HepG2 (cell line): Measurements from ENCODE around the gene ELFN1. TPM values are rescaled to one million over a fixed set of nuclear protein-coding genes. Genes with fewer than 3 reads are reported as not detected.

ENCODE experiments used
- CEBPB ChIP-seq: IDR thresholded peaks from 2 replicates; pipeline ENCODE4 v1.6.1; 2011; ENCODE audit warnings: low read depth, low read length, improper control_type of control experiment, borderline replicate concordance
- HIC2 ChIP-seq: sonication (generic); formaldehyde crosslinking; IDR thresholded peaks from 2 replicates; pipeline ENCODE4 v1.9.0; 2022; ENCODE audit warnings: low read depth, missing genetic modification reagents
- KLF12 ChIP-seq: sonication (generic); formaldehyde crosslinking; IDR thresholded peaks from 2 replicates; pipeline ENCODE4 v1.4.0; 2020; ENCODE audit warnings: missing genetic modification reagents, borderline replicate concordance
- PRDM4 ChIP-seq: sonication (generic); formaldehyde crosslinking; IDR thresholded peaks from 2 replicates; pipeline ENCODE4 v1.9.0; 2021; ENCODE audit warnings: missing genetic modification reagents, borderline replicate concordance
- PRPF4 ChIP-seq: fragments of 200-400 bp; formaldehyde crosslinking; IDR thresholded peaks from 2 replicates; pipeline ENCODE4 v1.6.1; 2016; ENCODE audit warnings: low read length, low read depth; ENCODE audit not compliant: poor library complexity, severe bottlenecking
- RARA ChIP-seq: IDR thresholded peaks from 2 replicates; pipeline ENCODE4 v1.6.1; 2016; ENCODE audit warnings: missing genetic modification reagents, missing compliant biosample characterization
- ZNF263 ChIP-seq: sonication (generic); formaldehyde crosslinking; IDR thresholded peaks from 2 replicates; pipeline ENCODE4 v1.4.0; 2020; ENCODE audit warnings: missing genetic modification reagents
- ZNF451 ChIP-seq: sonication (generic); formaldehyde crosslinking; IDR thresholded peaks from 2 replicates; pipeline ENCODE4 v1.5.0; 2020; ENCODE audit warnings: mild to moderate bottlenecking, missing genetic modification reagents
- ZNF549 ChIP-seq: sonication (generic); formaldehyde crosslinking; IDR thresholded peaks from 2 replicates; pipeline ENCODE4 v1.5.0; 2020; ENCODE audit warnings: missing genetic modification reagents
- ZNF567 ChIP-seq: sonication (generic); formaldehyde crosslinking; IDR thresholded peaks from 2 replicates; pipeline ENCODE4 v1.8.1; 2023; ENCODE audit warnings: mild to moderate bottlenecking, missing genetic modification reagents, borderline replicate concordance
- ZNF792 ChIP-seq: IDR thresholded peaks from 2 replicates; pipeline ENCODE4 v1.6.1; 2016
- polyA plus RNA-seq, 8 experiments: library from polyadenylated mRNA; depleted of rRNA in 3 of 8; stranded (reverse) in 7 of 8; unstranded in 1 of 8; fragments of >200 nt; fragmentation: Illumina TruSeq in 4 of 8; extraction: Trizol in 4 of 8; gene quantifications; 2 replicates each; pipeline versions ENCODE4 v1.2.1 to v1.2.3, GENCODE V29; 2011 to 2016; ENCODE audit warnings: low read depth in 4 of 8, missing spikeins in 1 of 8, mixed read lengths in 1 of 8; ENCODE audit not compliant: insufficient read depth in 1 of 8
- total RNA-seq, 5 experiments: library from RNA; depleted of rRNA; stranded (reverse); fragments of >200 nt; fragmentation: Illumina TruSeq; extraction: Trizol; gene quantifications; 2 replicates each; pipeline ENCODE4 v1.2.3, GENCODE V29; 2016; ENCODE audit warnings: low read depth in 1 of 5
- TF ChIP-seq, protein P1 (sequence below): sonication (generic); formaldehyde crosslinking; IDR thresholded peaks from 2 replicates; pipeline ENCODE4 v1.8.0; 2022; ENCODE audit warnings: missing genetic modification reagents, mild to moderate bottlenecking, moderate library complexity, borderline replicate concordance
- TF ChIP-seq, protein P2 (sequence below): sonication (generic); formaldehyde crosslinking; IDR thresholded peaks from 2 replicates; pipeline ENCODE4 v1.4.0; 2020; ENCODE audit warnings: missing genetic modification reagents, mild to moderate bottlenecking, borderline replicate concordance
- TF ChIP-seq, protein P3 (sequence below): sonication (generic); formaldehyde crosslinking; IDR thresholded peaks from 2 replicates; pipeline ENCODE4 v1.4.0; 2020; ENCODE audit warnings: mild to moderate bottlenecking, missing genetic modification reagents

ELFN1 gene
- total and polyA plus RNA-seq, 2 of the 13 experiments (the other 11 are each of a cell fraction or from before 2014, with no cell fraction given): 0.13 to 0.18 TPM

DNA sequence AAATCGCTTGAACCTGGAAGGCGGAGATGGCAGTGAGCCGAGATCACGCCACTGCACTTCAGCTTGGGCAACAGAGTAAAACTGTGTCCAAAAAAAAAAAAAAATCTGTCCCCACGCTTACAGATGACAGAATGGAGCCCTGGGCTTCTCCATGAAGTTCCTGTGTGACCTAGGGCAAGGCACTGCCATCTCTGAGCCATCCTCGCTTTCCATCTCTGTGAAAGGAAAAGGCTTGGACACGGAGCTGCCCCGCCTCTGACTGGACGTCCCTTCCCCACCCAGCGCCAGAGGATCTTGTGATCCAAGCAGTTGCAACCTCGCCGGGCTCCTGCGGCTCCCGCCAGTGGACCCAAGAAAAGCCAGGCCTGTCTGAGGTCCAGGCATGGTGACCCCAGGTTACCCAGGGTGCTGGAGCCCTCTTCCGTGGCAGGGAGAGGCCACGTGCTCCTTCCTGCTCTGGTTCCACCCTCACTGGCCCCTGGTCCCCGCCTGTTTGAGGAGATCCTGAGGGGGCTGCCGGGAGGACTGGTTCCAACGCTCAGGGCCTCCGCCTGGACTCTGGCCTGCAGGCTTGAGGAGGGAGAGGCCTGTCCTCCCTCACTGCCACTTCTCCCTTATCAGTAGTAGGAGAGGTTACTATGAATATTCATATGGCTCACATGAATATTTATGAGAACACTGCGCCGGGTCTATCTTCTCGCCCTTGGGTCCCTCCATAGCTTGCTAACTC lies 25.6 kb upstream of the ELFN1 start (continued):
- TF ChIP-seq, protein P1, sequence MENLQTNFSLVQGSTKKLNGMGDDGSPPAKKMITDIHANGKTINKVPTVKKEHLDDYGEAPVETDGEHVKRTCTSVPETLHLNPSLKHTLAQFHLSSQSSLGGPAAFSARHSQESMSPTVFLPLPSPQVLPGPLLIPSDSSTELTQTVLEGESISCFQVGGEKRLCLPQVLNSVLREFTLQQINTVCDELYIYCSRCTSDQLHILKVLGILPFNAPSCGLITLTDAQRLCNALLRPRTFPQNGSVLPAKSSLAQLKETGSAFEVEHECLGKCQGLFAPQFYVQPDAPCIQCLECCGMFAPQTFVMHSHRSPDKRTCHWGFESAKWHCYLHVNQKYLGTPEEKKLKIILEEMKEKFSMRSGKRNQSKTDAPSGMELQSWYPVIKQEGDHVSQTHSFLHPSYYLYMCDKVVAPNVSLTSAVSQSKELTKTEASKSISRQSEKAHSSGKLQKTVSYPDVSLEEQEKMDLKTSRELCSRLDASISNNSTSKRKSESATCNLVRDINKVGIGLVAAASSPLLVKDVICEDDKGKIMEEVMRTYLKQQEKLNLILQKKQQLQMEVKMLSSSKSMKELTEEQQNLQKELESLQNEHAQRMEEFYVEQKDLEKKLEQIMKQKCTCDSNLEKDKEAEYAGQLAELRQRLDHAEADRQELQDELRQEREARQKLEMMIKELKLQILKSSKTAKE: no peak
- TF ChIP-seq ZNF451 (CRISPR knock-in tag): no peak
- no peak for TF ChIP-seq ZNF549
- TF ChIP-seq CEBPB: no peak
- TF ChIP-seq, protein P2, sequence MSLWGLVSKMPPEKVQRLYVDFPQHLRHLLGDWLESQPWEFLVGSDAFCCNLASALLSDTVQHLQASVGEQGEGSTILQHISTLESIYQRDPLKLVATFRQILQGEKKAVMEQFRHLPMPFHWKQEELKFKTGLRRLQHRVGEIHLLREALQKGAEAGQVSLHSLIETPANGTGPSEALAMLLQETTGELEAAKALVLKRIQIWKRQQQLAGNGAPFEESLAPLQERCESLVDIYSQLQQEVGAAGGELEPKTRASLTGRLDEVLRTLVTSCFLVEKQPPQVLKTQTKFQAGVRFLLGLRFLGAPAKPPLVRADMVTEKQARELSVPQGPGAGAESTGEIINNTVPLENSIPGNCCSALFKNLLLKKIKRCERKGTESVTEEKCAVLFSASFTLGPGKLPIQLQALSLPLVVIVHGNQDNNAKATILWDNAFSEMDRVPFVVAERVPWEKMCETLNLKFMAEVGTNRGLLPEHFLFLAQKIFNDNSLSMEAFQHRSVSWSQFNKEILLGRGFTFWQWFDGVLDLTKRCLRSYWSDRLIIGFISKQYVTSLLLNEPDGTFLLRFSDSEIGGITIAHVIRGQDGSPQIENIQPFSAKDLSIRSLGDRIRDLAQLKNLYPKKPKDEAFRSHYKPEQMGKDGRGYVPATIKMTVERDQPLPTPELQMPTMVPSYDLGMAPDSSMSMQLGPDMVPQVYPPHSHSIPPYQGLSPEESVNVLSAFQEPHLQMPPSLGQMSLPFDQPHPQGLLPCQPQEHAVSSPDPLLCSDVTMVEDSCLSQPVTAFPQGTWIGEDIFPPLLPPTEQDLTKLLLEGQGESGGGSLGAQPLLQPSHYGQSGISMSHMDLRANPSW (CRISPR knock-in tag): no peak
- TF ChIP-seq, protein P3, sequence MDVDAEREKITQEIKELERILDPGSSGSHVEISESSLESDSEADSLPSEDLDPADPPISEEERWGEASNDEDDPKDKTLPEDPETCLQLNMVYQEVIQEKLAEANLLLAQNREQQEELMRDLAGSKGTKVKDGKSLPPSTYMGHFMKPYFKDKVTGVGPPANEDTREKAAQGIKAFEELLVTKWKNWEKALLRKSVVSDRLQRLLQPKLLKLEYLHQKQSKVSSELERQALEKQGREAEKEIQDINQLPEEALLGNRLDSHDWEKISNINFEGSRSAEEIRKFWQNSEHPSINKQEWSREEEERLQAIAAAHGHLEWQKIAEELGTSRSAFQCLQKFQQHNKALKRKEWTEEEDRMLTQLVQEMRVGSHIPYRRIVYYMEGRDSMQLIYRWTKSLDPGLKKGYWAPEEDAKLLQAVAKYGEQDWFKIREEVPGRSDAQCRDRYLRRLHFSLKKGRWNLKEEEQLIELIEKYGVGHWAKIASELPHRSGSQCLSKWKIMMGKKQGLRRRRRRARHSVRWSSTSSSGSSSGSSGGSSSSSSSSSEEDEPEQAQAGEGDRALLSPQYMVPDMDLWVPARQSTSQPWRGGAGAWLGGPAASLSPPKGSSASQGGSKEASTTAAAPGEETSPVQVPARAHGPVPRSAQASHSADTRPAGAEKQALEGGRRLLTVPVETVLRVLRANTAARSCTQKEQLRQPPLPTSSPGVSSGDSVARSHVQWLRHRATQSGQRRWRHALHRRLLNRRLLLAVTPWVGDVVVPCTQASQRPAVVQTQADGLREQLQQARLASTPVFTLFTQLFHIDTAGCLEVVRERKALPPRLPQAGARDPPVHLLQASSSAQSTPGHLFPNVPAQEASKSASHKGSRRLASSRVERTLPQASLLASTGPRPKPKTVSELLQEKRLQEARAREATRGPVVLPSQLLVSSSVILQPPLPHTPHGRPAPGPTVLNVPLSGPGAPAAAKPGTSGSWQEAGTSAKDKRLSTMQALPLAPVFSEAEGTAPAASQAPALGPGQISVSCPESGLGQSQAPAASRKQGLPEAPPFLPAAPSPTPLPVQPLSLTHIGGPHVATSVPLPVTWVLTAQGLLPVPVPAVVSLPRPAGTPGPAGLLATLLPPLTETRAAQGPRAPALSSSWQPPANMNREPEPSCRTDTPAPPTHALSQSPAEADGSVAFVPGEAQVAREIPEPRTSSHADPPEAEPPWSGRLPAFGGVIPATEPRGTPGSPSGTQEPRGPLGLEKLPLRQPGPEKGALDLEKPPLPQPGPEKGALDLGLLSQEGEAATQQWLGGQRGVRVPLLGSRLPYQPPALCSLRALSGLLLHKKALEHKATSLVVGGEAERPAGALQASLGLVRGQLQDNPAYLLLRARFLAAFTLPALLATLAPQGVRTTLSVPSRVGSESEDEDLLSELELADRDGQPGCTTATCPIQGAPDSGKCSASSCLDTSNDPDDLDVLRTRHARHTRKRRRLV (CRISPR knock-in tag): no peak
- TF ChIP-seq PRDM4: no peak
- no peak for TF ChIP-seq ZNF792 (CRISPR knock-in tag)
- no peak for TF ChIP-seq KLF12 (CRISPR knock-in tag)
- no peak for TF ChIP-seq PRPF4
- no peak for TF ChIP-seq HIC2 (CRISPR knock-in tag)
- no peak for TF ChIP-seq RARA (CRISPR knock-in tag)
- no peak for TF ChIP-seq ZNF567 (CRISPR knock-in tag)
- peak; percentile 97 for TF ChIP-seq ZNF263 (CRISPR knock-in tag)
